Measurements from ENCODE around the gene PNMA8B.
A peak's percentile ranks its signal among the peaks of the same experiment; 100 is the strongest.
"Not testable (repeated sequence)": the region's sequence is repeated elsewhere in the genome, so short reads cannot be mapped to it uniquely, and the experiment has no call there.

The PNMA8B gene

DNA sequence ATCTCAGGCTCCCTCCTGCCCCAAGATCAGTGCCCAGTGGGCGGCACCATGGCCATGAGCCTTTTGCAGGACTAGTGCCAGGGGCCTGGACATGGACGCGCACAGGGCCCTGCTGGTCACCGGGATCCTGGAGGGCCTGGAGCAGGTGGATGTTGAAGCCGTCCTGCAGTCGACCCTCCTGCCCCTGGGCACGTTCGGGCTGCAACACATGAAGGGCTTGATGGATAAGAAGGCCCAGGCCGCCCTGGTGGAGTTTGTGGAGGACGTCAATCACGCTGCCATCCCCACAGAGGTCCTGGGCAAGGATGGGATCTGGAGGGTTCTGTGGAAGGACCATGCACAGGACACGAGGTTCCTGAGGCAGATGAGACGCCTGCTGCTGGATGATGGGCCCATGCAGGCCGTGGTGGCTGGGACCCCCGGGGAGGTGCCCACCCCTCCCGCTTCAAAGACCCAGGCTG, 38.0 kb upstream of the PNMA8B start:
- TF ChIP-seq, protein P1, sequence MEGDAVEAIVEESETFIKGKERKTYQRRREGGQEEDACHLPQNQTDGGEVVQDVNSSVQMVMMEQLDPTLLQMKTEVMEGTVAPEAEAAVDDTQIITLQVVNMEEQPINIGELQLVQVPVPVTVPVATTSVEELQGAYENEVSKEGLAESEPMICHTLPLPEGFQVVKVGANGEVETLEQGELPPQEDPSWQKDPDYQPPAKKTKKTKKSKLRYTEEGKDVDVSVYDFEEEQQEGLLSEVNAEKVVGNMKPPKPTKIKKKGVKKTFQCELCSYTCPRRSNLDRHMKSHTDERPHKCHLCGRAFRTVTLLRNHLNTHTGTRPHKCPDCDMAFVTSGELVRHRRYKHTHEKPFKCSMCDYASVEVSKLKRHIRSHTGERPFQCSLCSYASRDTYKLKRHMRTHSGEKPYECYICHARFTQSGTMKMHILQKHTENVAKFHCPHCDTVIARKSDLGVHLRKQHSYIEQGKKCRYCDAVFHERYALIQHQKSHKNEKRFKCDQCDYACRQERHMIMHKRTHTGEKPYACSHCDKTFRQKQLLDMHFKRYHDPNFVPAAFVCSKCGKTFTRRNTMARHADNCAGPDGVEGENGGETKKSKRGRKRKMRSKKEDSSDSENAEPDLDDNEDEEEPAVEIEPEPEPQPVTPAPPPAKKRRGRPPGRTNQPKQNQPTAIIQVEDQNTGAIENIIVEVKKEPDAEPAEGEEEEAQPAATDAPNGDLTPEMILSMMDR (IDR thresholded peaks at IDR 0.05; ENCODE audit: control insufficient read depth, insufficient read depth, low read depth, low read length, missing control alignments) = no peak
- H3K4me3 ChIP-seq (ENCODE audit: control insufficient read depth, low read depth, low read length) = no peak overlapping the region
- no peak for DNase-seq (ENCODE audit: low read depth)

DNA sequence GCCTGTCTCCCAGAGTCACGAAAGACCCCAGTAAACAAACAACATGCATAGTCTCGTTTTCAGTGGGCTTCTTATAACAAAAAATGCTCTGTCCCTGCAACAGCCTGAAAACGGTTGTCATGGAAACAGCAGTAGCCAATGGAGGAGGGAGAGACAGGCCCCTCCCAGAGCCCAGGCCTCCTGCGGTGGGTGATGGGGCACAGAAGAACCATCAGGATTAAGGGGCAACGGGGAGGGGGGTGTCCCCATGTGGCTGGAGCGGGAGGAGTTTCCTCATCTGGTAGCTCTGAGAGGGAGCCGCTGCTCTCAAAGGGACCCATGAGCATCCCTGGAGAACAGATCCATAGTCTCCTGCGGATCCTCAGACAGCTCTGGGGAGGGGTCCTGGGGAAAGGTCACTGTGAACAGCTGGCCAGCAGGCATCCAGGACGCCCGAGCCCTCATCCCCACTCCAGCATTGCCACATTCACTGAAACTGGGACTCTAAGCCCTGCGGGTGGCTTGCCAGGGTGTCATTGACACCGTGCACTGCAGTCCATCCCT, 37.5 kb upstream of the PNMA8B start:
- TF ChIP-seq, protein P1 (IDR thresholded peaks at IDR 0.05; ENCODE audit: control insufficient read depth, insufficient read depth, low read depth, low read length, missing control alignments) = no peak
- DNase-seq (ENCODE audit: low read depth) = no peak
- no peak overlapping the region for H3K4me3 ChIP-seq (ENCODE audit: control insufficient read depth, low read depth, low read length)

DNA sequence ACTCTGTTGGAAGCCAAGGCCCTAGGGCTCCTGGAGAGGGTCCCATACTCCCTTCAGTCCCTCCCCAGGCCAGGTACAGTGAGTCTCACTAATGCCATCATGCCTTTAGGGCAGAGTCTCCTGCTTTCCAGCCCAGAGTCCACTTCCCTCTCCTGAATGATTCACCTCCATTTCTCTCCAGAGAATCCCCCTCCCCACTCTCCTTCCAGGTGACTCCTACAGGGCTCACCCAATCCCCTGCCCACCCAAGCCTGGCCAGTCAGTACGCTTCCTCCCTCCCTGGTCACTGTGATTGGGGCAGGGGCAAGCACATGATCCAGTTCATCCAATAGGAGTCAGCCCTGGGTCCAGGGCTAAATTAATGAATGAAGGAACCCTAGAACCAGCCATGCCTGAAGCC, 35.0 kb upstream of the PNMA8B start:
- no peak for DNase-seq (ENCODE audit: low read depth)
- H3K4me3 ChIP-seq (ENCODE audit: control insufficient read depth, low read depth, low read length) = no peak overlapping the region
- TF ChIP-seq, protein P1 (IDR thresholded peaks at IDR 0.05; ENCODE audit: control insufficient read depth, insufficient read depth, low read depth, low read length, missing control alignments) = no peak

DNA sequence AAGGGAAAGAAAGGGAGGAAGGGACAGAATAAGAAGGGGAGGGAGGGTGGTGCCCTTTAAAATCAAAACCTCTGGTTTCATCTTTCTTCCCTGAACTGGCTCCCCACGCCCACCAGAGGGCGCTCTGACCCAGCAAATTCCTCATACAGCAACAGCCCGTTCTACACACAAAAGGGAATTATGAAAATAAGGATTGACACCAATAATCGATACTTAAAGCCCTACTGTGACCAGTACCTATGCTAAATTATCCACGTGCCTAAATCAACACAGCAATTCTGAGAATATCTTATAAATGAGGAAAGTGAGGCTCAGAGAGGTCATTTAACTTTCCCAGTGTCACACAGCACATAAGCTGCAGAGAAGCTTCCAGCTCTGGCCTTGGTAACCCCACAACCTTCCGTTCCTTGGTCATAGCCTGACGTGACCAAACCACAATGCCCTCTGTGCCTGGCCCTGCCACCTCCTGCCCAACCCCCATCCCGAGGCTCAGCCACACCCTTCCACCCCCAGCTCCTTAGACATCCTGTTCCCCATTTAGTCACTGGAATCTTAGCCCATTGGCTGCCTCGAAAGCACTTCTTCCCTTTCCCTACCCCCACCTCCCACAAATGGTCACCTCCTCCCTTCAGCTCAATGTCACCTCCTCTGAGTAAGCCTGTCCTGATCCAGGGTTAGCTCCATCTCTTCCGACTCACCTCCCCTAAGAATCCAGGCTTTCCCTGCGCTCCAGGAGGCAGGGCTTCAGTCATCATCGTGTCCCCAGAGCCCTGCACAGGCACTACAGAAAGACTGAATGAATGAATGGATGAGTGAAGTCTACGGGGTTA, 34.2 kb upstream of the PNMA8B start:
- TF ChIP-seq, protein P1 (IDR thresholded peaks at IDR 0.05; ENCODE audit: control insufficient read depth, insufficient read depth, low read depth, low read length, missing control alignments) = peak; percentile 89

DNA sequence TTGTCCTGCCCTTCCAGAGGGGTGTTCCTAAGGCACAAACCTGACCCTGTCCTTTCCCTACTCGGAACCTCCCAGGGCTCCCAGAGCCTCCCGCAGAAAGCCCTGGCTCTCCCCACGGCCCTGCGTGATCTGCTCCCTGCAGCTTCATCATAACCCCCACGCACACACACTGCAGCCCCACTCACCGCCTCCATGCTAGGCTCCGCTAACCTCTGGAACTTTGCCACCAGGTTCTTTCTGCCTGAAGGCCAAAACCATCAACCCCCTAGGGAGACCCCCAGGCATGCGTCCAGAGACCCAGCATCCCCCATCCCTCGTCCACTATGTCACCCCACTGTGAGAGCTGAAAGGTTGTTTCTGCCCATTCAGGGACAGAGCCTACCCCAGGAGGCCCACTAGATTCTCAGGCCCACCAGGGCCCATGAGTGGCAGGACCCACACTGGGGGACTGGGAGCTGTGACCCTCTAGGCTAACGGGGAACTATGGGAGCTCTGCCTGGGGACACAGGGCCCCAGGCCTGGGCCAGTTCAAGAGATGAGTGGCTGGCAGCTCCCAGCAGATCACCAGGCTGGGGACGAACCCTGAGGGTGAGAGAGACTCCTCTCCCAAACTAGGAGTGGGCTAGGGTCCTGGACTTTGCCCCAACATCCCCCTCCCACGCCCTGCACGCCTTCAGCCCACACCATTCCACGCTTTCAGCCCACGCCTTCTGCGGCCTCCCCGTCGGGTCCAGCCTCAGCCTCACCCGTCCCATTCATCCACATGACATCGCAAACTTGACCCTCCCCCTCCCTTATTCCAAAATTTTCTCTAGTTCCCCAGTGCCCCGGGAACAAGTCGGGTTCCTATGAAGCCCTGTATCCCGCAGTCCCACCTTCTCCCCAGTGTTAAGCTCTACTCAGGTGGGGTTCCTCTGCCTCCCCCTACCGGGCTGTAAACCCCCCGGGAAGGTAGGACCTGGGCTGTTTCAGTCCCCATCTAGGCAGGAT, 33.2 kb upstream of the PNMA8B start:
- TF ChIP-seq, protein P1 (IDR thresholded peaks at IDR 0.05; ENCODE audit: control insufficient read depth, insufficient read depth, low read depth, low read length, missing control alignments) = no peak
- no peak overlapping the region for H3K4me3 ChIP-seq (ENCODE audit: control insufficient read depth, low read depth, low read length)
- no peak for DNase-seq (ENCODE audit: low read depth)

More for the DNA sequence above, 34.2 kb upstream of the PNMA8B start:
- no peak overlapping the region for H3K4me3 ChIP-seq (ENCODE audit: control insufficient read depth, low read depth, low read length)
- no peak for DNase-seq (ENCODE audit: low read depth)

DNA sequence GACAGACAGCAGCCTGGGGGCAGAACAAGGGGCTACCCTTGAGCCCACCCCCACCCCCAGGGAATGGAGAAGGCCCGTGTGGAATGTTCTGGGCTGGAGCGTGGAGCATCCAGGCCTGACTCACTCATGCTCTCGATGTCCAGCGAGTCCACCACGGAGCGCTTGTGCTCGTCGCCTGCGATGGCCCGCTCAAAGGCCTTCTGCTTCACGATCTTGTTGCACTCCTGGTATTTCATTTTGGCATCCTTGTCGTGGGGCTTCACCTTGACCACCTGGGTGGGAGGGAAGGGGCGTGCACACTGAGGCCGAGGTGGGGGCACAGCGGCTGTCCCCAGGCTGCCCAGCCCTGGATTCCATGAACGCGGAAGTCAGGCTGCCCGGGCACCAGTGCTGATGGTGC, 31.1 kb upstream of the PNMA8B start:
- not testable (repeated sequence) for H3K4me3 ChIP-seq (ENCODE audit: control insufficient read depth, low read depth, low read length); DNase-seq (ENCODE audit: low read depth)

Measured in AG09309 (cell line).